Sigmoid colon (tissue), 7 donors: ENCODE results near the gene ZDHHC4. TPM values are rescaled to one million over a fixed set of nuclear protein-coding genes. Genes with fewer than 3 reads are reported as not detected.

ENCODE experiments used
- DNase-seq: peaks from one replicate; pipeline ENCODE4 v3.0.0-alpha.2; 2019
- H3K27ac ChIP-seq, 4 donors: fragments of 200-600 bp; sonication (generic); one replicate each; pipeline ENCODE4 v1.5.1; 2016 to 2019; ENCODE audit warnings: mild to moderate bottlenecking in 1 of 4
- H3K27me3 ChIP-seq, 3 donors: fragments of 200-600 bp; sonication (generic); one replicate each; pipeline ENCODE4 v1.5.1; 2019; ENCODE audit warnings: mild to moderate bottlenecking in 1 of 3
- H3K36me3 ChIP-seq, 4 donors: fragments of 200-600 bp; sonication (generic); one replicate each; pipeline ENCODE4 v1.5.1; 2016 to 2019
- H3K4me1 ChIP-seq, 4 donors: fragments of 200-600 bp; sonication (generic); one replicate each; pipeline ENCODE4 v1.5.1; 2017 to 2019
- H3K4me3 ChIP-seq, 4 donors: fragments of 200-600 bp; sonication (generic); one replicate each; pipeline ENCODE4 v1.5.1; 2017 to 2019; ENCODE audit warnings: mild to moderate bottlenecking in 2 of 4, moderate library complexity in 1 of 4
- H3K9me3 ChIP-seq, 4 donors: fragments of 200-600 bp in 3 of 4; sonication (generic) in 3 of 4; one replicate each; pipeline versions ENCODE4 v1.5.1 to v1.6.1; 2013 to 2019
- CTCF ChIP-seq, 4 experiments: fragments of 450-650 bp in 3 of 4; fragments of 200-600 bp in 1 of 4; IDR thresholded peaks; one replicate each; pipeline ENCODE4 v1.5.1; 2016 to 2019; ENCODE audit warnings: antibody characterized with exemption in 4 of 4, mild to moderate bottlenecking in 3 of 4, moderate library complexity in 2 of 4
- EP300 ChIP-seq, 4 donors: sonication (generic); formaldehyde crosslinking; IDR thresholded peaks; one replicate each; pipeline ENCODE4 v1.6.1; 2017; ENCODE audit warnings: antibody characterized with exemption in 4 of 4
- POLR2A ChIP-seq, 2 donors: fragments of 450-650 bp; IDR thresholded peaks; one replicate each; pipeline ENCODE4 v1.6.1; 2016; ENCODE audit warnings: antibody characterized with exemption in 2 of 2, mild to moderate bottlenecking in 2 of 2, moderate library complexity in 2 of 2
- POLR2AphosphoS5 ChIP-seq, 4 donors: sonication (generic); formaldehyde crosslinking; IDR thresholded peaks; one replicate each; pipeline ENCODE4 v1.6.1; 2017; ENCODE audit warnings: antibody characterized with exemption in 4 of 4
- WGBS, 2 donors: extraction: QIAGEN DNeasy Blood & Tissue Kit; methylation state at CpG; one replicate each; pipeline ENCODE4 v1.1.7; 2013; 5-methylcytosine and 5-hydroxymethylcytosine counted together
- intact Hi-C: fragments of 100-400 bp; cut with DNase I; formaldehyde crosslinking; loops from one replicate; pipeline ENCODE4 v1.15.1; 2023
- polyA plus RNA-seq, 3 donors: library from polyadenylated mRNA; stranded (reverse); fragments of 200-250 nt; gene quantifications; one replicate each; pipeline ENCODE4 v1.2.3, GENCODE V29; 2013
- total RNA-seq, 4 donors: library from RNA; depleted of rRNA; stranded (reverse); fragments of >200 nt; gene quantifications; one replicate each; pipeline ENCODE4 v1.1.0, GENCODE V29; 2016
- donor health status: healthy with polysubstance abuse.
- donor health status: Bipolar disorder and iron deficiency.
- donor health status: healthy.

ZDHHC4 gene
- total and polyA plus RNA-seq, 7 donors, result 32.4 to 73.6 (median 51.0) TPM

DNA sequence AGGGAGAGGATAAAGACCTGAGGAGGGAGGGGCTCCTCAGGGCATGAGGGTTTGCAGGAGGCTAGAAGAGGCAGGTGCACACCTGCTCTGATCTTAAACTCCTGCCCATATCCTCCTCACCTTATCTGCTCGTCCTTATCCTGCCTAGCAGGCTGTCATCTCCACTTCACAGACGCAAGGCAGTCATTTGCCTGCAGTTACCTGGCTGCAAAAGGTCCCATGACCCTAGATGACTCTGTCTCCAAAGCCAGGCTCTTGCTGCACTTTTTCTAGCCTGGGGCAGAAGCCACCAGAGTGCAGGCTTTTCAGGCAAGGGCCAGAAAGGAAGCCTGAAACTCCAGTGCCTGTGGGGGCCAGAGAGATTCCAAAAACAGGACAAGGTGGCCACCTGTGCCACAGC is 36.5 kb downstream of the ZDHHC4 start:
- Histone ChIP-seq H3K4me1 (peaks cover 0 to 20% (median 15%) of the 10 kb centered on the region in 4 donors), H3K27ac (no peak overlapping the region), H3K36me3 (peaks cover 0 to 15% (median 0%) of the 10 kb centered on the region in 4 donors), H3K9me3 (no peaks in the 10 kb centered on the region), H3K4me3 (no peak overlapping the region), H3K27me3 (no peaks in the 10 kb centered on the region)
- intact Hi-C loops, result no loop called here
- 9 to 47% methylated on average over 2 of the region's 2 CpGs for WGBS, 2 donors
- TF ChIP-seq CTCF (IDR thresholded peaks at IDR 0.05) (no peak), EP300 (IDR thresholded peaks at IDR 0.05) (no peak), POLR2A (IDR thresholded peaks at IDR 0.05) (no peak), POLR2AphosphoS5 (IDR thresholded peaks at IDR 0.05) (no peak)
- DNase-seq, result no peak

DNA sequence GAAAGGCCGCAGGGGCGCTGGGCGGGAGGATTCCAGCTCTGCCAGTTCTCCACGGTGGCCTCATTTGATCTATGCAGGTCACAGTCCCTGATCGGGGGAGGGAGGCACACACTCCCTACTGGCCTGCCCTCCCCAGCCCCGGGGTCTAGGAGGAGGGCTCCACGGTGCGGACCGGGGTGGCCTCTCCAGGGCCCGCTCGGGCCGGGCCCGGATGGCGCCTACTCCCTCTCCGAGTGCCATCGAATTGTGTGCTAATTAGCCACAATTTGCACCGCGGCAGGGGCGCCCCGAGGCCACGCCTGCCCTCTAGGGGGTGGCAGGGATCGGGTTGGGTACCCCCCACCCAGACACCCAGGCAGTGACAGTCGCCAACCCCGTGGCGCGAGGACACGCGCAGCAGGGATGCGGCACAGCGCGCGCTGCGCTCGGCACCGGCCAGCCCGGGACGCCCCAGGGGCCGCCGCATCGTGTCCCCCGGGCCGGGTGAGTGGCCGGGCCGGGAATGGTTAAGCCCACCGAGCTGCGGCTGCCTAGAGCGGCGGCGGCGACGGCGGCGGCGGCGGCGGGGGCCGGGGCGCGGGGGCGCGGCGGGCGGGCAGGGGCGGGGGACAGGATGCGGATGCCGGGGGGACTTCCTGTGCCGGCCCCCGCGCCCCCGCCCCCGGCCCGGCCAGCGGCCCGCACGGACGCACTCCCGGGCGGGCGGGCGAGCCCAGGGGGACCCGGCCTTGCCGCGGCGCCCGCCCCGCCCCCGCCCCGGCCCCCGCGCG is 37.9 kb downstream of the ZDHHC4 start, which contains the start of gene ZNF853:
Gene ZNF853, plus strand, starts transcription at position 658 of the 770 bp plus-strand sequence. CDS start 565 bp downstream, outside the sequence.
- intact Hi-C loops, result no loop called here

DNA sequence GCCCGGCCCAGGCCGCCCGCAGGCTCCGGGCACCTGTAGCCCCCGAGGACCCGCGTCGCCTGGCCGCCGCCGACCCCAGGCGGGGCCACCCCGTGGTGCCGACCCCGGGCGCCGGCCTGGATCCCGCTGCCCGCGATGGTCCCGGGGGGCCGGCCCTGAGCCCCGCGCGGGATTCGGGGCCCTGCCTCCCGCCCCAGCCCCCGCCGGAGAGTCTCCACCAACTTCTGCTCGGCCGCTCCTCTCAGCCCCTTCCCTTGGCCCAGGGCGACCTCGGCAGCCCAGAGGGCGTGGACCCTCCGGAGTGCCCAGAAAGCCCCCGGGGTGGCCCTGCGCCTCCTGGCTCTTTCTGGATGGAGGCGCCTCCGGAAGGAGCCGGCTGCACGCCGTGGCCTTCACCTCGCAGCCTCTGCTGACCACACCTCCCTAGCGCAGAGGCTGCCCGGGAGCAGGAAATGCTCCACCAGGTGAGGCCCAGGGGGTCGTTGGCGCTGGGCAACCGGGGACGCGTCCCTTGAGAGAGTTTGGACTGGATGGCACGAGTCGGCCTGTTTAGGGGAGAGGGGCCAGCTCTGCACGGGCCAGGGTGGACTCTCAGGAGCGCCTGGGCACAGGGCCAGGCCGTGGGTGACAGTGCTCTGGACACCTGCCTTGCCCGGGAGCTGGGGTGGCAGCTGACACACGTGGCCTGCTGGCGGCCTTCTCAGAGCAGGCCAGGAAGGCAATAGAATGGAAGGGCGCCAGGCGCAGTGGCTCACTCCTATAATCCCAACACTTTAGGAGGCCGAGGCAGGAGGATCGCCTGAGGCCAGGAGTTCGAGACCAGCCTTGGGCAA is 38.7 kb downstream of the ZDHHC4 start:
- WGBS, 2 donors, result 8 to 11% methylated on average over 63 of the region's 63 CpGs
- peak overlapping the region; percentile 41 to 93 (median 84) for H3K4me3 ChIP-seq
- peaks cover 0 to 20% (median 15%) of the 10 kb centered on the region in 4 donors for H3K4me1 ChIP-seq
- intact Hi-C loops, result no loop called here
- no peak for DNase-seq
- no peaks in the 10 kb centered on the region for H3K27me3 ChIP-seq
- peaks cover 0 to 18% (median under 1%) of the 10 kb centered on the region in 4 donors for H3K36me3 ChIP-seq
- no peaks in the 10 kb centered on the region for H3K9me3 ChIP-seq
- TF ChIP-seq POLR2AphosphoS5 (IDR thresholded peaks at IDR 0.05), result no peak
- TF ChIP-seq POLR2A (IDR thresholded peaks at IDR 0.05), result no peak
- TF ChIP-seq EP300 (IDR thresholded peaks at IDR 0.05), result no peak
- H3K27ac ChIP-seq, result peak overlapping the region in 3 of 4 donors; percentile 56 to 64 (median 57)

More for the DNA sequence above, 37.9 kb downstream of the ZDHHC4 start, which contains the start of gene ZNF853:
- H3K27me3 ChIP-seq, result no peaks in the 10 kb centered on the region
- peaks cover 0 to 20% (median 15%) of the 10 kb centered on the region in 4 donors for H3K4me1 ChIP-seq
- WGBS, 2 donors, result 3 to 4% methylated on average over 91 of the region's 91 CpGs
- H3K27ac ChIP-seq, result peak within 1 kb of the TSS in 3 of 4 donors; percentile 65 to 69 (median 68)
- peak within 1 kb of the TSS; percentile 41 to 93 (median 84) for H3K4me3 ChIP-seq
- DNase-seq, result no peak
- TF ChIP-seq POLR2AphosphoS5 (IDR thresholded peaks at IDR 0.05), result no peak
- TF ChIP-seq POLR2A (IDR thresholded peaks at IDR 0.05), result no peak
- TF ChIP-seq EP300 (IDR thresholded peaks at IDR 0.05), result no peak
- TF ChIP-seq CTCF (IDR thresholded peaks at IDR 0.05), result no peak
- no peaks in the 10 kb centered on the region for H3K9me3 ChIP-seq
- peaks cover 0 to 14% (median 0%) of the 10 kb centered on the region in 4 donors for H3K36me3 ChIP-seq

DNA sequence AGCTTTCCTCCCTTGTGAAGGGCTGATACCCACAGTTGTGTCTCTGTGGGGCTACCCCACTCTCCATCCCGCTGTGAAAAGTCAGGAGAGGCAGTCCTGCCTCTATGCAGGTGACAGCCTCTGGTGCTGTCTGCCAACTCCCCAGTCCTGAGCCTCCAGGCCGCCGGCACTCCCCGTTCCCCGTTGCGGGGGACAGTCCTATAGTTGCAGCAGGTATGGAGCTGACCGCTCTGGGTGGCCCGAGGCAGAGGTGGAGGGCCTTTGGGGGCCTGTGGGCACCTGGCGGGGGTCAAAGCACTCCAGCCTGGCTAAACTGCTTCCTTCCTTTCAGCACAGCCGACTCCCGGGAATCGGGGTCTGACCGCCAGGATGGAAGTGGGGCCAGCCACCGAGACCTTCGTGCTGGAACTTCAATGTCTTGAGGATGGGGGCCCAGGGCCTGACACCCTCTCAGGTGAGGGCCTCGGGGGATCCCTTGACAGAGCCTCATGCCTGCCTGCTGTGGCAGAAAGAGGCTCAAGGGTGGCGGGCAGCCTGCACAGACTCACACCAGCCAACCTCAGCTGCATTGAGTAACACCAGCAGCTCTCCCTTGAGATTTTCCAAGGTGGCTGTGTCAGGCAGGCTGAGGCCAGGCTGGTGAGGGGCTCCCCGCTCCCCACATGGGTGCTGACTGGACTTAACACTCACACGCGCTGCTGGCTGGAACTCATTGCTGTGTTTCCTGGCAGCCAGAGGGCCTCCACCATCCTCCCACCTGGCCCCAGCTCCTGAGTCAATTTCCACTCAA is 39.8 kb downstream of the ZDHHC4 start:
- intact Hi-C loops, result no loop called here
- TF ChIP-seq CTCF (IDR thresholded peaks at IDR 0.05) (no peak), POLR2AphosphoS5 (IDR thresholded peaks at IDR 0.05) (no peak), EP300 (IDR thresholded peaks at IDR 0.05) (no peak), POLR2A (IDR thresholded peaks at IDR 0.05) (no peak)
- Histone ChIP-seq H3K36me3 (peaks cover 6 to 29% (median 11%) of the 10 kb centered on the region in 4 donors), H3K4me1 (peaks cover 0 to 20% (median 15%) of the 10 kb centered on the region in 4 donors), H3K27ac (no peak overlapping the region), H3K9me3 (no peaks in the 10 kb centered on the region), H3K4me3 (no peak overlapping the region), H3K27me3 (no peaks in the 10 kb centered on the region)
- WGBS, 2 donors, result 90 to 91% methylated on average over 20 of the region's 20 CpGs
- no peak for DNase-seq
